HG02588 (cell line): ENCODE data around the gene RETREG1.
"Not testable (repeated sequence)": the region's sequence is repeated elsewhere in the genome, so short reads cannot be mapped to it uniquely, and the experiment has no call there.

ENCODE experiments used
- ATAC-seq: cut with Tn5 transposase; IDR thresholded peaks from one replicate; pipeline ENCODE4 v1.9.1; 2021; ENCODE audit warnings: mild to moderate bottlenecking, moderate library complexity; ENCODE audit not compliant: unreplicated experiment

Gene RETREG1

GRCh38 chr5:16617274-16617968, 624 bp upstream of the RETREG1 start:
- ATAC-seq: no peak

GRCh38 chr5:16615741-16616535, 859 bp downstream of the RETREG1 start:
- ATAC-seq: no peak

GRCh38 chr5:16612007-16612406, 4.8 kb downstream of the RETREG1 start:
- no peak for ATAC-seq

- not testable (repeated sequence) for ATAC-seq
These were observed 5.9 kb downstream of the RETREG1 start for GRCh38 chr5:16610896-16611295.

GRCh38 chr5:16609412-16609811, 7.4 kb downstream of the RETREG1 start:
- no peak for ATAC-seq

GRCh38 chr5:16606628-16607027, 10.2 kb downstream of the RETREG1 start:
- no peak for ATAC-seq

- ATAC-seq: no peak
These were observed 13.1 kb downstream of the RETREG1 start for GRCh38 chr5:16603701-16604100.

GRCh38 chr5:16603295-16603694, 13.5 kb downstream of the RETREG1 start:
- ATAC-seq: no peak

- no peak for ATAC-seq
These were observed 14.6 kb downstream of the RETREG1 start for GRCh38 chr5:16602182-16602581.

GRCh38 chr5:16600946-16601345, 15.9 kb downstream of the RETREG1 start:
- no peak for ATAC-seq

GRCh38 chr5:16600397-16600796, 16.4 kb downstream of the RETREG1 start:
- no peak for ATAC-seq

GRCh38 chr5:16597946-16598694, 18.7 kb downstream of the RETREG1 start:
- no peak for ATAC-seq

- no peak for ATAC-seq
These were observed 20.2 kb downstream of the RETREG1 start for GRCh38 chr5:16596581-16596940.

- no peak for ATAC-seq
These were observed 20.8 kb downstream of the RETREG1 start for GRCh38 chr5:16595881-16596580.

- no peak for ATAC-seq
These were observed 23.2 kb downstream of the RETREG1 start for GRCh38 chr5:16593628-16594027.

- no peak for ATAC-seq
These were observed 23.8 kb downstream of the RETREG1 start for GRCh38 chr5:16593013-16593412.

GRCh38 chr5:16592255-16592654, 24.5 kb downstream of the RETREG1 start:
- no peak for ATAC-seq

- no peak for ATAC-seq
These were observed 26.1 kb downstream of the RETREG1 start for GRCh38 chr5:16590685-16591084.

GRCh38 chr5:16589658-16590057, 27.1 kb downstream of the RETREG1 start:
- no peak for ATAC-seq

- ATAC-seq: no peak
These were observed 28.2 kb downstream of the RETREG1 start for GRCh38 chr5:16588434-16589214.
